GM11168 (cell line): ENCODE data around the gene KL.

Experiments used
- in situ Hi-C: fragments of 300-500 bp; cut with MboI; formaldehyde crosslinking; loops from one replicate; pipeline ENCODE4 v1.12.0; 2022; ENCODE audit warnings: low sequenced_read_pairs; ENCODE audit not compliant: unreplicated experiment

The KL gene

GRCh38 chr13:33033051-33033812 lies 17.0 kb downstream of the KL start:
- in situ Hi-C loops: no loop called here

DNA sequence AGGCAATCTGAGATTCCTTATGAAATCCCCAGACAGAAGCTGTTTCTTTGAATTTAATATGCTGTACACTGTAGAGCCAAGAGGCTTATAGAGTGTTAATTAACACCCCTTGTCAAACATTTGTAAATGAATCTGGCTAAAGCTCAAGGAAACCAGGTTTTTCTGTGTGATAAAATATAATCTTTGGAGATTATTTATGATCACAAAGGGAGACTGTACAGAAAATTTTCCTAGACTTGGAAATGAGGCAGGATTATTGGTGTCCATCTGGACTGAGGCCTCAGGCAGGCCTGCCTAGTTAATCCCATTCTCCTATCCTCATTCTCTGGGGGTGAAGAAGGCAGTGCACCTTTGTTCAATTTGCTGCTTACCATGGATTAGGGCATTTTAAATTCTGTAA lies 17.8 kb downstream of the KL start:
- in situ Hi-C loops: no loop called here

GRCh38 chr13:33034882-33035520 lies 18.8 kb downstream of the KL start:
- in situ Hi-C loops: no loop called here

- in situ Hi-C loops: no loop called here
Measured at GRCh38 chr13:33037673-33038072, 21.4 kb downstream of the KL start.

DNA sequence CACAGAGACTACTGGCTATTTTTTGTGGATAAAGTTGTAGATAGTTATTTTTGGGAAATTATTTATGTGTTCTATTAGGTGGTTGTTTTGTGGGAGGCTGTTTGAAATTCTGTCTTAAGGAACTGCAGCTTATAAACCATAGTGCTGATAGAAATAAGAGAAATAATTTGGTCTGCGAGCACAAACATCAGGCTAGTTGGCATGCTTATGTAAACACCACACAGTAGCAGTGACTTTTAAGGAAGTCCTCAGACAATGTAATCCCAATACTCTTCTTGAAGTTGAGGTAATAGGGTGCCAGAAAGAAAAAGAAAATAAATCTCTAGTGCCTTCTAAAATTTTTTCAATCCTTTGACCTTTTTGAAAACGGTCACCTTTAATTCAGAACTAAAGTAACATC lies 23.9 kb downstream of the KL start:
- in situ Hi-C loops: no loop called here

DNA sequence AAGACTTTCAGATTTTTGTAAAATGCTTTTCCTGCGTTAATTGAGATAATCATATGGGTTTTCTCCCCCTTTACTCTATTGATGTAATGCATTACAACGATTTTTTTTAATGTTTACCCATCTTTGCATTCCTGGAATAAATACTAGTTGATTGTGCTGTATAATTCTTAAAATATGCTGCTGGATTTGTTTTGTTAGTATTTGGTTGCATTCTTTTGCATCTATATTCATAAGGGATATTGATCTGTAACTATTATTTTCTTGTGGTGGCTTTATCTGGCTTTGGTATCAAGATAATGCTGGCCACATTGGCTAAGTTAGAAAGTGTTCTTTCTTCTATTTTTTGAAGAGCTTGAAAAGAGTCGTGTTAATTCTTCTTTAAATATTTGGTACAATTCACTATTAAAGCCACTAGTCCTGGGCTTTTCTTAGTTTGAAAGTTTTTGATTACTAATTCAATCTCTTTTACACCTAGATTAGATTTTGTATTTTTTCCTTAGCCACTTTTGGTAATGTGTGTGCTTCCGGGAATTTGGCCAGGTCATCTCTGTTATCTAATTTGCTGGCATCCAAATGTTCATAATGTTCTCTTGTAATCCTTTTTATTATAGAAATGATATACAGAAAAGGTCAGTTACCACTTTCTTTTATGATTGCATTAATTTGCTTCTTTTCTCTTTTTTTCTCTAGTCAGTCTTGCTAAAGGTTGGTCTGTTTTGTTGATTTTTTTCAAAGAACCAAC lies 29.8 kb downstream of the KL start:
- in situ Hi-C loops: no loop called here

GRCh38 chr13:33050161-33050560 lies 33.9 kb downstream of the KL start:
- in situ Hi-C loops: no loop called here

DNA sequence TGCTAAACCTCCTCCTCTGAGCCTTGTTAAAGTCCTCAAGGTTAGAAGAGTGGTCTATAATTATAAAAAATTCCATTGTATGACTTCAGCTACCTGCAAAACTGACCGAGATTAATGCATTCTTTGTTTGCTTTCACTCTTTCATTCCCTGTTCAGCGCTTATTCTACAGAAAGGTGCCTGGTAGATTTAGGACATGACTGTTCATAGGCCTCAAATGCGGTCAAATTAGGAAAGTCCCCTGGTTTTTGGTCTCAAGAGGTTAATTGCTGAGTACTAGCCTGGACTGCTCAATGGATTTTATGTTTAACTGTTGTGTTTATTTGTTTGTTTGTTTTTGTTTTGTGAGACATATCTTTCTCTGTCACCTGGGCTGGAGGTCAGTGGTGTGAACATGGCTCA lies 35.4 kb downstream of the KL start:
- in situ Hi-C loops: no loop called here

DNA sequence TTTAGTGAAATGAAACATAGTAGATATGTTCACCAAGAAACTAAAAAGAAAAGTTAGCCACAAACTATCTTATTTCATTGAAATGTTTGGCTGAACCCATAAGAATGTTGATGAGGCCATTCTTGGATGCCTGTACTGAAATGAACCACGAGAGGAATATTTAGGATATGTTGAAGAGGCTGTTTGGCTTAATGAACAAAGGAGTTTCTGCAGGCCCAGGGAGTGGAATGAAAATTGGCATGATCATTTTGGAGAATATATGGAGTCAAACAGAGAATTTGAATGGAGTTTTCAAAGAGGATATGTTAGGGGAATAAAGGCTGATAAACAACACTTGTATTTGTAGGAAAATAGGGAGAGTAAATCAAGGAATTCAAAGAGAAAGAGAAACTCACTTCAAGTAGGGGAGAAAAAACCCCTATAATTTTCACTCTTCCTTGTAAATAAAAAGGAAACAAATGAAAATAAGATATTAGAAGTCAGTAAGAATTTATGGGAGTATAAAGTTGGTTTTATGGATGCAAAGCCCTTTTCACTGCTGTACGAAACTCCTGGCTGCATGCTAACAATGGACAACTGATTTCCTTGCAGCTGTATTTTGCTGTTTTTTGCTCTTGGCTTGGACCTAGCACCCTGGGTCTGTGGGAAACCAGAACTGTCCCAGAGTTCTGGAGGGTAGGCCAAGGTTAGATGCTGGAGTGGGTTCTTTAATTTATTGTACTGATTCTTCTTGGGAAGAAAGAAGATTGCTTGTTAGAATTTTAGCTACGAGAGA lies 36.5 kb downstream of the KL start:
- in situ Hi-C loops: no loop called here

DNA sequence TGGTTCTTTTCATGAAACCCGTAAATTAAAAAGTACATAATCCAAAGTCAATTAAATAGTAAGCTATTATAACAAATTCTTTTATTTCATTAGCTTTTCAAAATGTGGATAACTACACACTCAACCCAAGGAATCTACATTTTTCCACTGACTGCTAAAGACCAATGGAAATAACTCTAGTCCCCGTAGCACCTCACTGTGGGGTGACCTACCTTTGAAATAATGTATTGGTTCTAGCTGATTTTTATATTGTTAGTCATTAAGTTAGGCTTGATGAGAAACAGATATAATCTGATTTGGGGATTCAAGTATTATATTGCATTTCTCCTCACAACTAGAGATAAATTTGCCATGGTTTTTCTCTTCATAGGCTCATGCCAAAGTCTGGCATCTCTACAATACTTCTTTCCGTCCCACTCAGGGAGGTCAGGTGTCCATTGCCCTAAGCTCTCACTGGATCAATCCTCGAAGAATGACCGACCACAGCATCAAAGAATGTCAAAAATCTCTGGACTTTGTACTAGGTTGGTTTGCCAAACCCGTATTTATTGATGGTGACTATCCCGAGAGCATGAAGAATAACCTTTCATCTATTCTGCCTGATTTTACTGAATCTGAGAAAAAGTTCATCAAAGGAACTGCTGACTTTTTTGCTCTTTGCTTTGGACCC lies 37.3 kb downstream of the KL start:
- in situ Hi-C loops: no loop called here

- in situ Hi-C loops: no loop called here
Measured at GRCh38 chr13:33057019-33057780, 41.0 kb downstream of the KL start.

DNA sequence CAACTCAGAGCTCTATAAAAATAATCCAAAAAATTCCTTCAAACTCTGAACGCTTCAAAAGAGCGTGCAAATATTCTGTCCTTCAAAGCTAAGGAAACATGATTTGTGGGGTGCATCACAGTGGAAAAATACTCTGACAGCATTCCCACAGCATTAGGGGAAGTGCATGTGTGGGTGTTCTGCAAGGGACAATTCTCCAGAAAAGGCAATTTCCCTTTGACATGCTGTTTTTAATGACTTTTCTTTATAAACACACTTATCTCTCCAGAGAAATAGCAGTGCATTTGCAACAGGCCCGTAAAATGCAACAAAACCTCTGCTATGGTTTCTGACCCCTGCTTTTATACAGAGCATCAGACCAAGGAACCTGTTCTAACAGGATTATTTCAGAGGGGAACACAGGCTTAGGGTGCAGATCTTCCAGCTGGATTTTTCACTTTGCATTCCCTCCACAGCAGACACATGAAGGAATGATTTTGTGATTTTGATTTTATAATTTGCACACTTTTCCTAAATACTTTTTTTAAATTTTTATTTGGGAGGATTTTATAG lies 42.6 kb downstream of the KL start:
- in situ Hi-C loops: no loop called here

- in situ Hi-C loops: no loop called here
Measured at GRCh38 chr13:33060815-33061214, 44.6 kb downstream of the KL start.

GRCh38 chr13:33066329-33066728 lies 50.1 kb downstream of the KL start:
- in situ Hi-C loops: no loop called here

DNA sequence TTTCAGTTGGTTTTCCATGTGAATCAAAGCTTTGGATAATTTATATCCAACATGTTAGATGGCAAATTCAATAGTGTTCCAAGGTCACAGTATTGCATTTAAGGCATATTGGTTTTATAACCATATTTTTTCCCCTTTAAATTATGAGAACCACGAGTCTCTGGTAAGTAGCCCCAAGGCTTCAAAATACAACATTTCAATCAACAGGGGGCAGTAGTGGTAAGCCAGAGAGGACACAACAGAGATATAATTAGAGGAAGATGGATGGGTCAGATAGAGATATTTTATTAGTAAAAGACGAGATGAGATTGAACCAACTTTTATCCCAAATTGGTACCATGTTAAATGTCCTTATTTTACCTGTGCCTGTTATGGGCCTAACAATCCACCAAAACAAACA lies 53.1 kb downstream of the KL start:
- in situ Hi-C loops: no loop called here

DNA sequence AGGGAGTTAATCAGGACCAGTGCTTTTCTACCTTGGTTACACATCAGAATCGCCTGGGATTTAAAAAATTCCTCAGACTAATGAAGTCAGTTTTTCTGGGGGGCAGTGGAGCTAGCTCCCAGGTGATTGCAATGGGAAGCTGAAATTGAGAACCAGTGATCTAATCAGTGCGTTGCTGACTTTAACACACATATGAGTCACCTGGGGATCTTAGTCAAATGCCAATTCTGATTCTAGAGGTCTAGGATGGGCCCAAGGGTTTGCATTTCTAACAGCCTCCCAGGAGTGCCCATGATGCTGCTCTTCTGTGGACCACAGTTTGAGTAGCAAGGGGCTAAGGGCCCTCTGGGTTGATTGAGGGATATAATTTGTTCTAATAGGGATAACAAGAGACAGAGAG lies 54.5 kb downstream of the KL start:
- in situ Hi-C loops: no loop called here

GRCh38 chr13:33072282-33072681 lies 56.1 kb downstream of the KL start:
- in situ Hi-C loops: no loop called here

GRCh38 chr13:33072759-33073158 lies 56.5 kb downstream of the KL start:
- in situ Hi-C loops: no loop called here

DNA sequence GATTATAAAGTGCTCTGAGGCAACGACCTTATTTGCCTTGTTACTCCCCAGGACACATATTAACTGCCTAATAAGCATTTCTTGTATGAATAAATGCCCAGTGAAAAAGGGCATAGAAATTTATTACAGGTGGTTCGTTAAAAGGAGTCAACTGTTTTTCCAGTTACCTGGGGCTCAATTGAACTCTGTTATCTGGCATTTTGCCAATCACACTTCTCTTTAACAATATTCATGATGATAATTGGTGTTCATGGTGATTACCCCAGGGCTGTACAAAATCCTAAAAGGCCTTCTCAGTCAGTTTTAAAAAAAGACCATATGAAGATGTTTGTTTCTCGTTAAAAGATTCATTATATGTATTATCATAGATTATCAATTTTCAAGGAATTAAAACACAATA lies 57.1 kb downstream of the KL start:
- in situ Hi-C loops: no loop called here
